Activated gamma-delta T cell (primary cell): Measurements from ENCODE around the gene LRMDA.

ENCODE experiments used
- DNase-seq: peaks from one replicate; lab custom pipeline; 2025; lab: John Stamatoyannopoulos, UW

The LRMDA gene

DNA sequence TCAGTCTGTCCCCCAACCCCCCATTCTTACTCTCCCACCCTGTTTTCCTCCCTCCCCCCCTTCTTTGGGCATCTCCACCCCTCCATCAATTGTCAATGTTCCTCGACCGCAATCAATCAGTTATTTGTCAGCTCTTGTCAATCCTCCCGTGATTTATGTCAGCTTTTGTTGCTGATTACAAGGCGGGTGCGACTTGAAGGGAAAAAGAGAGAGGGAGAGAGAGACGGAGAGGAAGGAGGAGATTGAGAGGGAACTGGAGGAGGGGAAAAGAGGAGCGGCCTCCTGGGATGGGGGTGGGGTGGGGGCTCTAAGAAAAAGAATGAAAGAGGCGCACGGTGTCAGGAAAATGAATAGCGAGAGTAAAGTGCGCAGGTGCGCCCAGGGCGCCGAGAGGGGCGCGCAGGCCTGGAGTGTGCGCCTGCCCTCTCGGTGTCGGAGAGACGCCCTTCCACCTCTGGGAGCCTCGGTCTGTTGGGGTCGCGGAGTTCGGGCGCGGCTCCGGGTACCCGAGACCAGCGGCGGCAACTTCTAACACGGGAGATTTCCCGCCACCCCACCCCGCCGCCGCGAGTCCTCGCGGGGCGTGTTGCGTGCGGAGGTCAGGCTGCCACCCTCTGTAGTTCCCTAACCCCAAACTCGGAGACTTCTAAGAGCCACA lies 28.8 kb upstream of the LRMDA start:
- DNase-seq: no peak

DNA sequence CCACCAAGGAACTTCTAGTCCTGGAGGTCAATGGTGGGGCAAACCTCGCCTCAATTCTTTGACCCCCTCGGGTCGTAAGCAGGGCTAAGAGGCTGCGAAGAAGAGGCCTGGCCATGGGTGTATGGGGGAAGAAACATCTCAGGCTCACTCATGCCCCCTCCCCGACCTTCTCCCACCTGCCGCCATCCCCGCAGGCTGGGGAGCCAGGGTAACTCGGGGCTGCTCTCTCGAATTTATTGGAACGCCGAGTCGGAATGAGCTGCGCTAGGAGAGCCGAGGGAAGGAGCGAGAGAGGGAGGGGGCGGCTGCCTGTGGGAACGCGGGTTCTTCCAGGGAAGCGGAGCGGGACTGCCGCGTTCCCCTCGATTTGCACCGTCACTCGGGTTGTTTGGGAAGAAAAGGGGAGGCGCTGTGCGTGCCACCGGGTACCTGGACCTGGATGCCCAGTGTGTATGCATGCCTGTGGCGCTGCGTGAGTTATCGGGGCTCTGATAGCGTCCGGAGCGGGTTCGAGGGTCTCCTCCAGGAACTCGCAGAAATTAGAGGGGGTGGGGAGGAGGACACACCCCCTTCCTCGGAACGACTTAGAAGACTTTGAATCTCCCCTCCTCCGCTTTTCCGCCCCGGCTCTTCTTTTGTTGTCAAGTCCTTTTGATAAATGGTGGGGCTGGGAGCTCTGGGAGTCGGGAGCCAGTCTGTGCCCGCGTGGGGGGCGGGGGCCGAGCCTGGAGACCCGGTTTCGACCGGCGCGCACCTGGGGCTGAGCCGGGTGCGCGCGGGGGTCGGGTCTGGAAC lies 28.1 kb upstream of the LRMDA start:
- DNase-seq: no peak

DNA sequence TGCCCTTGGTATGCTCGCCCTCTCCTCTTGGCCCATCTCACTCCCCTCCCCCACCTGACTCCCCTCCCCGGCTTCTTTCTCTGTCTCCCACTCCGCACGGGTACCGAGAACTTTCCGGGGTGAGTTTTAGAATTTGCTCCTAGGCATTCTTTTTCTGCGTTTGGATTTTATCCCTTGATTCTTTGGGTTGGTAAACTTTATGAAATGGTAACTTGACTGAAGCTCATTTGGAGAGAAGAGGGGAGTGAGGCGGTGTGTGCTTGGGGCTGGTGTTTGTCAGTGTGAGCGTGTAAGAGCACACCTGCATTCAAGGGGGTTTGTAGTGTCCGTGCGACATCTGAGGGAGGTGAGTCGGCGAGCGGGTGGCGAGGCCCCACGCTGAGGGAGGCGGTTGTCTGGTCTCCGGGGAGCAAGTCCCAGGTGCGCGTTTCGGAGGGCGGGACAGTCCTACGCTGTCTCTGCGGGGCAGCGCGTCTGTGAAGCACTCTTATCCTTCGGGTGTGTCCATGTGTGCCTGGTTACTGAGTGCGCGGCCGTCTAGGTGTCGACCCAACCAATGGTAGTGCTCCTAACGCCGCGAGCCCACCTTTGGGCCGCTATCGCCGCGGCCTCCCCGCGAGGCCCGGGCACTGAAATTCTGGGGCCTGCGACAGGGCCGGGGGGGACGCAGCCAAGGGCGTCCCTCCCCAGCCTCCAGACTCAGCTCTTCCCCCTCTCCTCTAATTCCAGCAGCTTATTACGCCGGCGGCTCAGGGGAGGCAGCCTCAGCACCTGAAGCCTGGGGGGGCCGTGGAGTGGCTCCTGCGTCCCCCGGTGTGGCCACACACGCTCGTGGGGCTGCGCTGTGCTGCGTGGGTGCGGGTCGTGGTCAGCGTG lies 27.2 kb upstream of the LRMDA start:
- no peak for DNase-seq

DNA sequence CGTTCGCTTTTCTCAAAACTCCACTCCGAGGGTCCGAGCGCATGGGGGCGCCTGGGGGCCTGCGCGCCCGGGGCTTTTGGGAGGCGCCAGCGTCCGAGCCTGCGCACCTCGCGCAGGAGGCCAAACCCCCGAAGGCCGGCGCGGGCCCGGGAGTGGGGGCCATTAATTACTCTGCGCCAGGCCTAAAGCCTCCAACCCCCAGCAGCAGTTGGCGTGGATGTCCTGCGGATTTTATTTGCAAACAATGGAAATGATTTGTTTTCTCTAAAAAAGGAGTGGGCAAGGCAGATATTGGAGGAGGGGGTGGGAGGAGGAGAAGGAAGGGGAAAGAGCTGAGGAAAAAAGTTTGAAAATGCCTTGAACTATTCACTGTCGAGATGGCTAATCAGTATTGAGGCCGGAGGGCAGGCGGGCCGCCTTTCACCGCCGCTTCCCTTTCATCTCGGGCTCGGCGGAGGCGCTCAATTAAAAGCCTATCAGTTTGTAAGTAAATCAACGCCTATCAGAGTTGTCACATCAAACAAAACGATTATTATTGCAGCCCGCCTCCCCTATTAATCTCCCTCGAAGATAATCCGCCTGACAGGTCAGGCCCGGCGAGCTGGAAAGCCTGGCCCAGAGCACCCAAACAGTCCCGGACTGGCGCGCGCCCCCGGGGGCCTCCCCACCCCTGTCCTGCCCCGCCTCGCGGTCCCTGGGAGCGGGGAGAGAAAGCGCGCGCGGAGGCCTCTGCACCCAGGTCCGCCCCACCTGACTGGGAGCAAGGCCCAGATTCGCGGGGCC lies 26.4 kb upstream of the LRMDA start:
- no peak for DNase-seq

DNA sequence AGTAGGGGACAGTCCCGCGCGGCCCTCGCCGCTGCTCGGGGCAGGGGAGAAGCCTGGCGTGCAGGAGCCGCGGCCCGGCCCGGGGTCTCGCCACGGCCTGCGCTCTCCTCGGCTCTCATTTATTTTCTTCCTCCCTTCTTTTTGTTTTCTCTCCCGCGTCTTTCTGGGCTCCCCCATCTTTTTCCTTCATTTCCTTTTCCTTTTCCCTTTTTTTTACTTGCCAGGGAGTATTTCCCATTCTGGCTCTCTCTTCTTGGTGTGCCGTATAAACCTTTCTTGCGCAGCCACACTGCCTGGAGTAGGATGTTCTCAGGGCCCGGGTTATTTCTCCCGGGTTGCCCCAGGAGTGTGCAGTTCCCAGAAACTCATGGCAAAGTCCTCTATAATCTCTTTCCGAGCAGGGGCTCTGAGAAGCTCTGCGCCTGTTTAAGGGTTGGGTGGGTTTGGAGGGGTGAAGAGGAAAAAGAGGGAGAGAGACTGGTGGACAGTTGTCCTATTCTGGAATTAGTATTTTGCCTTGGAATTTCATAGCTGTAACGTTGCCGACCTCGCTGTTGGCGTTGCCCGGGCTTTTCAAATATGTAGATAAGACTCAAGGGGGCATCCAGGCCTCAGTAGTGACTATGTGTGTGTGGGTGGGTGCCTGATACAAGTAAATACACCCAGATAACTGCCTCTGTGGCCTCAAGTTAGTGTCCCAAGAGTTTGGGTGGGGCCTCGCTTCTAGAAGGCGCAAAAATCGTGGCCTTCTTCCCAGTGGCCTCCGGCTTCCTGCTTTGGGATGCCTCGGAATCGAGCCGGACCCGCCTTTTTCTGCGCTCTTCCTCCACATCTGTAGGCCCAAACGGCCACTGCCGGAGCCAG lies 25.6 kb upstream of the LRMDA start:
- DNase-seq: no peak

DNA sequence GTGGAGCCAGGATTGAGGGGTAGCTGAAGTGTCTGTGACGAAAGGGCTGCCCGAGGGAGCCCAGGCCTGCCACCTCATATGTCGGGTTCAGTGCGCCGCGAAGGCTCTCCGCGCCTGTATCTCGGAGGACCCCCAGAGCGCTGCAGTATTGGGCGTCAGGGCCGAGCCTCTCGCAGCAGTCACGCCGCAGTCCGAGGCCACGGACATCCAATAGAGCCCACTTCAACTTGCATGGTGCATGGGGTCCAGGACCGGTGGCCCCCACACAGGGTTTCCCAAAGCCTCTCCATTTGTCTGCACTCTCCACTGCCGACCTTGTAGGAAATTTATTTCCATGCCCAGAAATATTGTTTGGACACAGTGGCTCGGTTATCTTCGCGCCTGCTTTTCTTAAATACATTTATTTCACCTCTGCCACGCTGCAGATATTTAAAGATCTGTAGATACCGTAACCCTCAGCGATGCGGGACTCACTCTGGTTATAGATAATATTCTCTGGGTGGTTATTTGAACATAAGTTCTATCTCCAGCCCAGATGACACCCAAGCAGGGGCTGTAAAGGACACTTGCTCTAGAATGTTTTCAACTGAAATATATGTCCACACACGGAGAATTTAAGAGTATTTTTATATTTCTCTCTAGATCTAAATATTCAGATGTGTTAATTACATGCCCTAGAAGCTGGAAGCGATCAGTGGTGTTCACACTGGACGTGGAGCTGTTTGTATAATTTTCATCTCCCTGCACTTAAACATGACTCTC lies 24.8 kb upstream of the LRMDA start:
- no peak for DNase-seq

DNA sequence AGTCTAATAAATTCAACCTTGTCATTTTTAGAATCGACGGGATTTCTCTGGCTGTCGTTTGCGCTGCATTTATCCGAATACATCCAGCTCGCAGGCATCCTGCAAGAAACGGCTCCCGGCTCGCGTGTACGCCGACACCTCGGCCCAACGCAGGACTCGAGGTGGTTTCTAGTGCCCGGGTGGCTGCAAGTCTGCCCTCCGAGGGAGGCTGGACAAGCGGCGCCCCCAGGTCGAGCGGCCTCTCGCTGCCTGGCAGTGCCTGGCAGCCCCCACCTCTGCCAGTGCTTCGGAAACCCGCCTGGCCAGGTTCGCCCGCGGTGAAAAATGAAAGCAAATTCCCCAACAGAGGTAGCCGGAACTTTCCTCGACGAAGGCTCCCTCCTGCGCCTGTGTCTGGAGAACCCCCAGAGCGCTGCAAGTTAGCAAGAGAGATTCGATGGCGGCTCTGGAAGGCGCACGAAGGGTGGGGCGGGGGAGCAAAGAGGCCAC lies 24.2 kb upstream of the LRMDA start:
- no peak for DNase-seq

DNA sequence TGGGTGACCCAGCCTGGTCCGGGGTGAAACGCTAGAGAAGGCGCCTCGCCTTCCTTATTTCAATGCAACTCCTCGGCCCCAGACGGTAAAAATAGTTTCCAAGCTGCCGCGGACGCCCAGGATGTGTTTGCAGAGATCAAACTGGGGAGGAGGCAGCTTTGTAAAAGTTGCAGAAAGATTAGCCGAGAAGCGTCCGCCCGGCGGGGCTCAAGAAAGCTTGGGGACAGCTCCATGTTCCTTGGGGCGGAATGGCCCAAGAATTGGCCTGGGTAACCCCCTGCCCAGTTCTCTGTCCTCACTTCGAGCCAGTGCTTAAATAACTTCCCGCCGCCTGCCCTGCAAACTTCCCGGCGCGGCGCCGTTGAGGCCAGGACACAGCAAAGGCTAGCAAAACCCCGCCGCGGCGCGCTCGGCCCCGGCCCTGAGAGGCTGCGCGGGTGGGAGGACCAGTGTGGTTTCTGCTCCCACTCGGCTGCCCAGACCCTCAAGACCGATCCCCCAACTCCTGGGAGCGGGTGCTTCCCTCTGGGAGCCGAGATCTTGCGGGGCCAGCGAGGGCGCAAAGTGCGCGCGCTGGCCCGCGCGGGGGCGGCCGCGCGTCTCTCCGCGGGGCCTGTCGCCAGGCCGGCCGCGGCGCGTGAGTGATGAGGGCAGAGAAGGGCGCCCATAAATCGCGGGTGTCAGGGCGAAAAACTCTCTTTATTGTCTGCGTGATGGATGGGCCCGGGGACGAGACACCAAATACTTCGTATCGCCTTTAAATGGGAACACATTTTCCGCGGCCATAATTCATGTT lies 23.5 kb upstream of the LRMDA start:
- no peak for DNase-seq

DNA sequence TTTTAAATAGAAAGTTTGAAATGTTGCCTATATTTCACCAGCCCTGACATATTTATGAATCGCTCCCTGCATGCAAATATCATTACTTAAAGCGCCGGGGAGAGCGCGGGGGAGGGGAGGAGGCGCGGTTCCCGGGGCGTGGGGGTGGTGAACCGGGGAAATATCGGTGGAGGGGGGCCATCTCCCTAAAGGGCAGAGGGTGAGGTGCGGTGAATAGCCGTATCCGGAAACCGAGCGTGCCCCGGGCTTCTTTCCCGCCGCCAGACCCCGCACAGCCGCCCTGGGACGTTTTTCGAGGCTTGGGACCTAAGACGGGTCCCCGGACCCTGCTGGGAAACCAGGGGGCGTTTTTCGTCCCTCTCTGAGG lies 22.9 kb upstream of the LRMDA start:
- DNase-seq: no peak

DNA sequence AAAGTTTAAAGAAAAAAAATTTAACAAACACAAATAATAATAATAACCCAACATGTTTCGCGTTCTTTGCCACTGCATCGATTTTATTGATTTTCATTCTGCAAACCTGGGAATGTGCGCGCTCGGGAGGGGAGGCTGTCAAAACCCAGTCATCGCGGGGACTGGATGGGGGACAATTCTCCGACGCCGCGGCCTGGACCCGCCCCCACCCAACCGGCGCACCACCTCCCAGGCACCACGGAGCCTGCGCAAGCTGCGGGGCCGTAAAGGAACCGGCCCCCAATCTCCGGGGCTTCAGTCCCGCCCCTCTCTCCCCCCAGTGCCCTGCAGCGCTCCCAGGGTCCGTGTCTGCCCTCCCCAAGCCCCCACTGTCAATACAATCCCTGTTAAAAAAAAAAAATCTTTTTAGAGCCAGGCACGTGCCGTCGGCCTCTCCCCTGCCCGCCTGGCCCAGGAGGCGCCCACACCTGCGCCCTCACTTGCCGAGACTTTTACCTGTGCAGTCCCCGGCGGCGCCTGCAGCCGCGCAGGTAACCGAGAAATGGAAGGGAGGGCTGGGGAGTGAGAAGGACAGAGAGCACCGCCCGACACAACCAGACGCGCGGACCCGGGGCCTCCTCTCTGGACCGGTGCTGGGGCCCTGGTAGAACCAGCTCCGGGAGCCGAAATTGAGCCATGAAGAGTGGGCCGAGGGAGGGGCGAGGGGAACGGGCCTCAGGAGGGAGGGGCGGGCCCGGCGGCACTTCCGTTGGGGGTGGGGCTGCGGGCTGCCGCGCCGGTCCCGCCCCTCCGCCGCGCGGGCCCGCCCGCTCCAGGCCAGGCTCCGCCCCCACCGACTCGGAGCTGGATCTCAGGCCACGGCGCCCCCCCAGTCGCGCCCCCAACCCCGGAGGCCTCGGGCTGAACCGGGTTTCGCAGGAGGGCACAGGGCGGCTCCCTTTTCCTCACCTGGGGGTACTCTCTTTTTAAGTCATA lies 22.2 kb upstream of the LRMDA start:
- DNase-seq: no peak

DNA sequence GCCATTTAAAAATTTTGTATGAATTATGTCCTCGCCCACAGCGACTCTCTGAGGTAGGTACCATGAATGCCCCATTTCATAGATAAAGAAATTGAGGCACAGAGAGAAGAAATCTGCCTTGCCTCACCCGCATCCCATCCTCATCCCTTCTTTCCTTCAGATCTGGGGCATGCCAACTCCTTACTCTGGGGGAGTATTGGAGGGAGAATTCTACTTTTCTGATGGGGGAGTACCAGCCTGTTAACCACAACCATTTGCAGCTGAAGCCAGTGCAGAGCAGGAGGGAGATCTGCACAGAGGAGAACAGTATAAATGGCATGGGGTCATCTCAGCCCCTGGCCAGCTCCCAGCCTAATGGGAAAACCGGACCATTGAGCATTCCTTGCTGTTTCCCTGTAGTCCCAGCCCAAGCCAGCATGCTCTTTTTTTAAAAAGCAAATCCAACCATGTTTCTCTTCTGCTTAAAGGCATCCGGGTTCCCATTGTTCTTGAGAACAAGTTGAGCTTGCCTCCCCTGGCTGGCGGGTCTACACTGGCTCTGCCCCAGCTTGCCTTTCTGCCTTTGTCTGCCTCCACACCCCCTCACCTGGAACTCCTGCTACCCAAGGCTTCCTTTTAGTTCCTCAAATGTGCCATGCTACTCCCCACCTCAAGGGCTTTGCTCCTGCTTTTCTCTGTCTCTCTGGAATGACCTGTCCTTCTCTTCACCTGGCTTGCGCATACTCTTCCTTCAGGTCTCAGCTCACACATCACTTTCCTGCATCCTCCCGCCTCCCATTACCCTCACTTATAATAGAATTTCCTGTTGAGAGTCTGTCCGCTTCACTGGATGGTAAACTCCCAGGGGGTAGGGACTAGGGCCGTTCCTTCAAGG lies 21.1 kb upstream of the LRMDA start:
- DNase-seq: no peak

DNA sequence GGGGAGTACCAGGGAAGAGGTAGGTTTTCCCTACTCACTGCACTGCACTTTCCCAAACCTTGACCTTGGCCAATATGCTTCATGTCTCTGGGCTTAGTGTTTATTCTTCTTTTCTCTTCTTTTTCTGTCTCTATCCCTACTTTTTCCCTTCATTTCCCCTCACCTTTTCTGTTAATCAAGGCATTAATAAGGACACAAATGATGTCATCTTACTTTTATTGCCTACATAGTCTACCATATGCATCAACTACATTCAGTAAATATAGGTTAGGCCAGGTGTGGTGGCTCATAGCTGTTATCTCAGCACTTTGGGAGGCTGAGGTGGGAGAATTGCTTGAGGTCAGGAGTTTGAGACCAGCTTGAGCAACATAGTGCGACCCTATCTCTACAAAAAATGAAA lies 16.9 kb upstream of the LRMDA start:
- no peak for DNase-seq

DNA sequence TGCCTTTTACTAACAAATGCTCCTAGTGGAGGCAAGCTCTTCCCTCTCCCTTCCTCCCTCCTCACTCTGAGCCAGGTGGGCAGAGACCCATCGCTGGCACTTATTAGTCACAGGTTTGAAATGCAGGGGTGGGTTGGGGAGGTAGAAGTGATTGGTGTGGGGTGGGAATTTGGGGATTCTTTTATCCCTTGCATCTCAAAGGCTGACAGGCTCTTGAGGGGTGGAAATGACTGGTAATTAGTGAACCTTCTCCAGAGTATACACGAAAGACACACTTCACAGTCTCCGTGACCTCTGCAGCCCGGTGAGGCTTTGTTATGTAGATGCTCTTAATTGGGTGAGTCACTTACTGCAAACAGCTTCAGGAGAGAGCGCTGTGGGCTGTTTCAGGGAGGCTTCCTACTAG lies 13.9 kb upstream of the LRMDA start:
- no peak for DNase-seq

DNA sequence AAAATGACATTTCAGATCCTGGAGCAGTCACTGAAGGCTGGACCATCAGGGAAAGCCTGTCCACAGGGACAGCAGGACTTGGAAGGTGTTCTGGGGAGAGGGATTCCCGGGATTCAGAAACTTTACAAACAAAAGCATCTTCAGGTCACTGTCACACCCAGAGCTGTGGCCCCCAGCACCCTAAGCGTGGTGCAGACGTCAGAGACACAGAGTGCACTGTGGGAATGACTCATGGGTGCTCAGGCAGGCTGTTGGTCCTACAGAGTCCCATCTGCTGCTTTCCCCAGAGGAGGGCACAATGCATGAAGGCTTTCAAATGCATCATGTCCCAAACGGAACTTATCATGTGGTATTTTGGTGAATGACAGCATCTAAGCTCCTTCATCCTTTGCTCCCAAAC lies 13.1 kb upstream of the LRMDA start:
- DNase-seq: no peak

DNA sequence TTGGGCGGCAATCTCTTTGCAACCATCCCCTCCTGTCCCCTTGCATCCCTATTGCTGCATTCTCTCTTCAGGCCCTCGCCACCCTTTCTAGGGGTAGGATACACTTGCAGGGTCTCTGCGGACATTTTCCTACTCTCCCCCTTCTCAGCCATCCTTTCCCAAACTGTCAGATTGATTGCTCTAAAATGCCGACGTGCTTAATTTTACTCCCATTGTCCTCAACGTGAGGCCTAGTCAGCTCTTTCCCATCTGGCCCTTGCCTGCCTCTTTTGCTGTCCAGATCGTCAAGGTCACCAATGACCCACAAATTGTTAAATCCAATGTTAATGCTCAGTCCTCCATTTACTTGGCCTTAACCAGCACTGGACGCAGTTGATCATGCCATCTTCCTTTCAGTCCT lies 12.7 kb upstream of the LRMDA start:
- DNase-seq: no peak

DNA sequence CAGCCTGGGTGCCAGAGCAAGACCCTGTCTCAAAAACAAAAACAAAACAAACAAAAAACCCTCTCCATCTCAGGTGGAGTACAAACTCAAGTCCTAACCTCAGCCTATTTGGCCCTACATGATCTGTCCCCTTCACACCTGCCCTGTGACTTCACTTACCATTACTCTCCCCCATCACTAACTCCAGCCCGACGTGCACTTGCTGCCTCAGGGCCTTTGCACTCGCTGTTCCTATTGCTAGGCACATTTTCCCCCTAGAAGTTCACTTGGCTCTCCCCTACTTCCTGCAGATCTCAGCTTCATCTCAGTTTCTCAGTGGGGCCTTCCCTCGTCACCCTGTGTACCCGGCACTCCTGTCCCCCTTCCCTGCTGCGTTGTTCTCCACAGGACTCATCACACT lies 8.5 kb upstream of the LRMDA start:
- no peak for DNase-seq

DNA sequence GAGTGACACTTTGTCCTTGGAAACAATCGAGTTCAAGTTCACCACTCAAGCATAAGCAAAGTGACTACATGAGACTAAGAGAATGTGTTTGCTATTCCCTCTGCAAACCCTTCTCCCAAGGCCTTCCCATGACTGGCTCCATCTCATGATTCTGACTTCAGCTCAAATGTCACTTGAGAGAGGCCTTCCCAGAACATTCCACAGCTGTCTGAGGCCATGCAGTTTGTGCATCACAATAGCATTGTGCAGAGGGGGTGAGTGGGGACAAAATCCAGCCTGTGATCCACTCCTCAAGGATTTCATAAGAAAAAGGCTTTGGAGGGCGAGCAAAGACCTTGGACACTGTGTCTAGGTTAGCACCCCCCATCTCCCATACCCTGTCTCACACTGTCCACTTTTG lies 6.9 kb upstream of the LRMDA start:
- DNase-seq: no peak
